CD4-positive, CD25-positive, alpha-beta regulatory T cell (primary cell): Measurements from ENCODE around the gene HLA-G. TPM values are rescaled to one million over a fixed set of nuclear protein-coding genes. Genes with fewer than 3 reads are reported as not detected.
"Not testable (repeated sequence)": the region's sequence is repeated elsewhere in the genome, so short reads cannot be mapped to it uniquely, and the experiment has no call there.

Experiments
- ATAC-seq, 2 donors: fragments of 150-1000 bp; cut with Tn5 transposase; one replicate each; pipeline ENCODE4 v1.10.0; 2021; ENCODE audit warnings: low read depth in 2 of 2, moderate number of reproducible peaks in 2 of 2, moderate library complexity in 1 of 2
- DNase-seq, 3 donors: peaks; one replicate each; pipeline versions ENCODE4 v3.0.0 to v3.0.0-alpha.2; 2012 to 2022; ENCODE audit warnings: mixed read lengths in 1 of 3
- H3K27ac ChIP-seq: one replicate; pipeline ENCODE4 v1.7.0; 2013; ENCODE audit warnings: mild to moderate bottlenecking, low read length; ENCODE audit not compliant: insufficient read depth, poor library complexity, severe bottlenecking
- H3K27me3 ChIP-seq: one replicate; pipeline ENCODE4 v1.7.0; 2013; ENCODE audit warnings: low read length; ENCODE audit not compliant: control insufficient read depth, insufficient read depth
- H3K36me3 ChIP-seq: one replicate; pipeline ENCODE4 v1.7.0; 2013; ENCODE audit warnings: mild to moderate bottlenecking, low read length, moderate library complexity; ENCODE audit not compliant: control insufficient read depth, insufficient read depth
- H3K4me1 ChIP-seq: 2 replicates; pipeline ENCODE4 v1.7.0; 2013; ENCODE audit warnings: mild to moderate bottlenecking, low read length; ENCODE audit not compliant: insufficient read depth, control insufficient read depth, poor library complexity, severe bottlenecking
- H3K4me3 ChIP-seq: one replicate; pipeline ENCODE4 v1.7.0; 2013; ENCODE audit warnings: low read depth, mild to moderate bottlenecking, low read length, moderate library complexity
- H3K9me3 ChIP-seq, 2 experiments: 1 replicate in 1 of 2; 2 replicates in 1 of 2; pipeline ENCODE4 v1.7.0; 2013; ENCODE audit warnings: low read length in 2 of 2, mild to moderate bottlenecking in 1 of 2, moderate library complexity in 1 of 2; ENCODE audit not compliant: control insufficient read depth in 2 of 2
- H3K27ac Mint-ChIP-seq, 3 donors: one replicate each; pipeline ENCODE4 v1.8.0; 2020 to 2022; ENCODE audit warnings: mild to moderate bottlenecking in 3 of 3, mixed read lengths in 3 of 3, moderate library complexity in 2 of 3
- H3K27me3 Mint-ChIP-seq: one replicate; pipeline ENCODE4 v1.8.0; 2022; ENCODE audit warnings: mild to moderate bottlenecking, mixed read lengths
- H3K36me3 Mint-ChIP-seq: one replicate; pipeline ENCODE4 v1.8.0; 2020; ENCODE audit warnings: mixed read lengths
- H3K4me1 Mint-ChIP-seq, 4 donors: one replicate each; pipeline ENCODE4 v1.8.0; 2020 to 2022; ENCODE audit warnings: mixed read lengths in 4 of 4, mild to moderate bottlenecking in 1 of 4
- H3K4me3 Mint-ChIP-seq, 4 donors: one replicate each; pipeline ENCODE4 v1.8.0; 2020 to 2022; ENCODE audit warnings: mild to moderate bottlenecking in 4 of 4, mixed read lengths in 4 of 4, moderate library complexity in 3 of 4
- H3K9me3 Mint-ChIP-seq, 7 donors: one replicate each; pipeline ENCODE4 v1.8.0; 2020 to 2022; ENCODE audit warnings: mixed read lengths in 7 of 7, mild to moderate bottlenecking in 3 of 7, moderate library complexity in 2 of 7
- polyA plus RNA-seq, 4 donors: library from polyadenylated mRNA; unstranded; fragments of 300-500 nt; fragmentation: Illumina TruSeq; gene quantifications; one replicate each; pipeline ENCODE4 v1.2.3, GENCODE V29; 2021
- total RNA-seq: library from RNA; stranded (reverse); gene quantifications from one replicate; pipeline ENCODE4 v1.2.3, GENCODE V29; 2022

Gene HLA-G
- 0.49 TPM for total RNA-seq
- 1 to 10 TPM in 3 of 4 donors, under 1 TPM in 1; 0.39 to 3.2 (median 1.3) TPM for polyA plus RNA-seq

DNA sequence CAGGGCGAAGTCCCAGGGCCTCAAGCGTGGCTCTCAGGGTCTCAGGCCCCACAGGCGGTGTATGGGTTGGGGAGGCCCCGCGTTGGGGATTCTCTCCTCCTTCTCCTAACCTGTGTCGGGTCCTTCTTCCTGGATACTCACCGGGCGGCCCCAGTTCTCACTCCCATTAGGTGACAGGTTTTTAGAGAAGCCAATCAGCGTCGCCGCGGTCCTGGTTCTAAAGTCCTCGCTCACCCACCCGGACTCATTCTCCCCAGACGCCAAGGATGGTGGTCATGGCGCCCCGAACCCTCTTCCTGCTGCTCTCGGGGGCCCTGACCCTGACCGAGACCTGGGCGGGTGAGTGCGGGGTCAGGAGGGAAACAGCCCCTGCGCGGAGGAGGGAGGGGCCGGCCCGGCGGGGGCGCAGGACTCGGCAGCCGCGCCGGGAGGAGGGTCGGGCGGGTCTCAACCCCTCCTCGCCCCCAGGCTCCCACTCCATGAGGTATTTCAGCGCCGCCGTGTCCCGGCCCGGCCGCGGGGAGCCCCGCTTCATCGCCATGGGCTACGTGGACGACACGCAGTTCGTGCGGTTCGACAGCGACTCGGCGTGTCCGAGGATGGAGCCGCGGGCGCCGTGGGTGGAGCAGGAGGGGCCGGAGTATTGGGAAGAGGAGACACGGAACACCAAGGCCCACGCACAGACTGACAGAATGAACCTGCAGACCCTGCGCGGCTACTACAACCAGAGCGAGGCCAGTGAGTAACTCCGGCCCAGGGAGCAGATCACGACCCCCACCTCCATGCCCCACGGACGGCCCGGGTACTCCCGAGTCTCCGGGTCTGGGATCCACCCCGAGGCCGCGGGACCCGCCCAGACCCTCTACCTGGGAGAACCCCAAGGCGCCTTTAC is at the start of gene HLA-G:
HLA-G (plus strand) TSS at position 247 of the 892 bp plus-strand sequence; CDS start at position 267, 20 bp downstream.
- Mint-ChIP-seq H3K9me3 (no peaks in the 10 kb centered on the region), H3K27ac (no peak within 1 kb of the TSS), H3K27me3 (peaks cover 70% of the 10 kb centered on the region), H3K4me3 (peak within 1 kb of the TSS in 2 of 4 donors; percentile 44 to 73), H3K36me3 (peaks cover 4% of the 10 kb centered on the region), H3K4me1 (peaks cover 0 to 15% (median 4%) of the 10 kb centered on the region in 4 donors)
- peaks cover 33% of the 10 kb centered on the region for H3K27me3 ChIP-seq
- no peak within 1 kb of the TSS for H3K27ac ChIP-seq
- H3K36me3 ChIP-seq = no peaks in the 10 kb centered on the region
- peaks cover 12% of the 10 kb centered on the region for H3K4me1 ChIP-seq
- no peak within 1 kb of the TSS for H3K4me3 ChIP-seq
- no peaks in the 10 kb centered on the region for H3K9me3 ChIP-seq
- no peak for DNase-seq
- ATAC-seq = peak in 1 of 2 donors; percentile 6

DNA sequence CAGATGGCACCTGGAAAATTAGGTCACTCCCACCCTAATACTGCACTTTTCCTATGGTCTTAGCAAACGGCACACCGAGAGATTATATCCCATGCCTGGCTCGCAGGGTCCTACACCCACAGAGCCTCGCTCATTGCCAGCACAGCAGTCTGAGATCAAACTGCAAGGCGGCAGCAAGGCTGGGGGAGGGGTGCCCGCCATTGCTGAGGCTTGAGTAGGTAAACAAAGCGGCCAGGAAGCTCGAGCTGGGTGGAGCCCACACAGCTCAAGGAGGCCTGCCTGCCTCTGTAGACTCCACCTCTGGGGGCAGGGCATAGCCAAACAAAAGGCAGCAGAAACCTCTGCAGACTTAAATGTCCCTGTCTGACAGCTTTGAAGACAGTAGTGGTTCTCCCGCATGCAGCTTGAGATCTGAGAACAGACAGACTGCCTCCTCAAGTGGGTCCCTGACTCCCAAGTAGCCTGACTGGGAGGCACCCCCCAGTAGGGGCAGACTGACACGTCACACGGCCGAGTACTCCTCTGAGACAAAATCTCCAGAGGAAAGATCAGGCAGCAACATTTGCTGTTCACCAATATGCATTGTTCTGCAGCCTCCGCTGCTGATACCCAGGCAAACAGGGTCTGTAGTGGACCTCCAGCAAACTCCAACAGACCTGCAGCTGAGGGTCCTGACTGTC is 47.5 kb upstream of the HLA-G start:
- H3K36me3 Mint-ChIP-seq, H3K4me1 Mint-ChIP-seq, H3K4me3 Mint-ChIP-seq, H3K4me3 ChIP-seq, H3K9me3 ChIP-seq, H3K4me1 ChIP-seq, H3K36me3 ChIP-seq, H3K27ac ChIP-seq, DNase-seq, H3K27ac Mint-ChIP-seq, H3K27me3 ChIP-seq, ATAC-seq: not testable (repeated sequence)
- Mint-ChIP-seq H3K9me3 (peaks cover 0 to 12% (median 3%) of the 10 kb centered on the region in 7 donors), H3K27me3 (peaks cover 49% of the 10 kb centered on the region)

DNA sequence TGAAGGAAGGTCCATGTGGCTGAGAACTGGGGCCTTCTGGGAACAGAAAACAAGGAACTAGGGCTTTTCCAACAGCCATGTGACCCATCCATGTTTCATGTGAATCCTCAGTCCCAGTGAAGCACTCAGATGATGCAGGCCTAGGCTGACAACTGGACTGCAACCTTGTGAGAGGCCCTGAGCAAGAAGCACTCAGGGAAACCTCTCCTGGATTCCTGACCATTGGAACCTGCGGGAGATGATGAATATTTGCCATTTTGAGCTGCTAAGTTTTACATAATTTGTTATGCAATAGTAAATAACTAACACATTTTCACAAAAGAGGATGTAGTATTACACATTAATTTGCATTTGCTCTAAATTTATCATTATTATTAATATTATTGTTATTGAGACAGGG is 38.4 kb upstream of the HLA-G start:
- Histone ChIP-seq H3K4me1 (peaks cover 17% of the 10 kb centered on the region), H3K27ac (no peak overlapping the region), H3K27me3 (peaks cover 16% of the 10 kb centered on the region), H3K36me3 (no peaks in the 10 kb centered on the region), H3K4me3 (no peak overlapping the region), H3K9me3 (peaks cover 2 to 15% of the 10 kb centered on the region in 2 experiments)
- no peak for ATAC-seq
- DNase-seq = no peak
- H3K27ac Mint-ChIP-seq = no peak overlapping the region
- H3K27me3 Mint-ChIP-seq = peaks cover 51% of the 10 kb centered on the region
- H3K9me3 Mint-ChIP-seq = peaks cover 0 to 17% (median 10%) of the 10 kb centered on the region in 7 donors
- H3K4me1 Mint-ChIP-seq = peaks cover 10 to 22% (median 13%) of the 10 kb centered on the region in 4 donors
- H3K36me3 Mint-ChIP-seq = peaks cover 8% of the 10 kb centered on the region
- no peak overlapping the region for H3K4me3 Mint-ChIP-seq

DNA sequence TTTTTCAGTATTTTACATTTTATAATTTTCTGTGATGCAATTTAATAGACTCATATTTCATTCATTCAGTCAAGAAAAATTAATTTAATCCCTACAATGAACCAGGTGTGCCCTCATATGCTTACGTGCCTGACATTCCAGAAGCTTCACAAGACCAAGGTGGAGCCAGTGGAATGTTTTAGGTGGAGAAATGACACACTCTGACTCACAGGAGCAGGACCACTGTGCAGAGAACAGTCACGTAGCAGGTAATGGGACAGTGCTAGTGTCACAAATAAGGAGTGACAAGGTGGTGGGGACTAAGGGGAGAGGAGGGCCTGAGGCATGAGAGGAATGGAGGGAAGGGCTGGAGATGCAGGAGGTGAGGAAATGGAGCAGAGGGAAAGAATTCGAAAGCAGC is 37.0 kb upstream of the HLA-G start:
- H3K9me3 ChIP-seq = peaks cover 2 to 15% of the 10 kb centered on the region in 2 experiments
- Mint-ChIP-seq H3K4me1 (peaks cover 10 to 22% (median 13%) of the 10 kb centered on the region in 4 donors), H3K9me3 (peaks cover 0 to 13% (median 8%) of the 10 kb centered on the region in 7 donors), H3K27me3 (peaks cover 49% of the 10 kb centered on the region), H3K4me3 (peak overlapping the region; percentile 53 to 91 (median 72)), H3K27ac (no peak overlapping the region), H3K36me3 (peaks cover 8% of the 10 kb centered on the region)
- peaks cover 25% of the 10 kb centered on the region for H3K27me3 ChIP-seq
- DNase-seq = no peak
- H3K36me3 ChIP-seq = no peaks in the 10 kb centered on the region
- no peak overlapping the region for H3K4me3 ChIP-seq
- no peak for ATAC-seq
- no peak overlapping the region for H3K27ac ChIP-seq
- H3K4me1 ChIP-seq = peaks cover 17% of the 10 kb centered on the region

DNA sequence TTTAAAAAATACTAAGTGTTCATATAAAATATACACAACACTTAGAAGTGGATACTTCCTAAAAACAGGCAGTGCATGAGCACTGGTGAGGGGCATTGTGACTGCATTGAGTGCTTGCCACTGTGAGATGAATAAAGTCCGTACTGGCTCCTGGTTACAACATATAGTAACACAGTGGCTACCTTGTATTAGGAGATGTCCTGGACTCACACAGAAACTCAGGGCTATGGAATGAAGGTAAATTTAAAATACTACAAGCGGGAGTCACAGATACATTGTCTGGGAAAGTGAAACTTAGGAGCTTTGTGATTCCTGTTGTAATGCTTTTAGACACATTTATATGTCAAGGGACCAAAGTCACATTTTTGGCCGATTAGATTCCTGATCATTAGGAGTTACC is 36.5 kb upstream of the HLA-G start:
- Histone ChIP-seq H3K27me3 (peaks cover 25% of the 10 kb centered on the region), H3K36me3 (no peaks in the 10 kb centered on the region), H3K4me3 (no peak overlapping the region), H3K4me1 (peaks cover 17% of the 10 kb centered on the region), H3K9me3 (peaks cover 2 to 15% of the 10 kb centered on the region in 2 experiments), H3K27ac (no peak overlapping the region)
- H3K36me3 Mint-ChIP-seq = peaks cover 8% of the 10 kb centered on the region
- peak overlapping the region; percentile 81 to 92 (median 91) for H3K4me3 Mint-ChIP-seq
- DNase-seq = no peak
- peaks cover 0 to 11% (median 8%) of the 10 kb centered on the region in 7 donors for H3K9me3 Mint-ChIP-seq
- H3K27me3 Mint-ChIP-seq = peaks cover 49% of the 10 kb centered on the region
- ATAC-seq = no peak
- H3K27ac Mint-ChIP-seq = no peak overlapping the region
- peaks cover 10 to 22% (median 13%) of the 10 kb centered on the region in 4 donors for H3K4me1 Mint-ChIP-seq

DNA sequence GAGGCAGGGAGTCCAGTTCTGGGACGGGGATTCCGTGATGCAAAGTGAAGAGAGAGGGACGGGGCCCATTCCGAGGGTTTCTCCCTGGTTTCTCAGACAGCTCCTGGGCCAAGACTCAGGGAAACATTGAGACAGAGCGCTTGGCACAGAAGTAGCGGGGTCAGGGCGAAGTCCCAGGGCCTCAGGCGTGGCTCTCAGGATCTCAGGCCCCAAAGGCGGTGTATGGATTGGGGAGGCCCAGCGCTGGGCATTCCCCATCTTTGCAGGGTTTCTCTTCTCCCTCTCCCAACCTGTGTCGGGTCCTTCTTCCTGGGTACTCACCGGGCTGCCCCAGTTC is 35.9 kb upstream of the HLA-G start:
- Histone ChIP-seq H3K4me3 (no peak overlapping the region), H3K27ac (no peak overlapping the region), H3K9me3 (peaks cover 2 to 15% of the 10 kb centered on the region in 2 experiments), H3K27me3 (peaks cover 25% of the 10 kb centered on the region), H3K36me3 (no peaks in the 10 kb centered on the region), H3K4me1 (peaks cover 17% of the 10 kb centered on the region)
- H3K27me3 Mint-ChIP-seq = peaks cover 51% of the 10 kb centered on the region
- peaks cover 0 to 11% (median 8%) of the 10 kb centered on the region in 7 donors for H3K9me3 Mint-ChIP-seq
- H3K36me3 Mint-ChIP-seq = peaks cover 8% of the 10 kb centered on the region
- peak overlapping the region; percentile 81 to 92 (median 91) for H3K4me3 Mint-ChIP-seq
- ATAC-seq = no peak
- peaks cover 10 to 22% (median 13%) of the 10 kb centered on the region in 4 donors for H3K4me1 Mint-ChIP-seq
- no peak for DNase-seq
- H3K27ac Mint-ChIP-seq = peak overlapping the region in 2 of 3 donors; percentile 47 to 53

GRCh38 chr6:29792123-29793035 is 35.2 kb upstream of the HLA-G start:
- Mint-ChIP-seq H3K9me3 (peaks cover 0 to 11% (median 8%) of the 10 kb centered on the region in 7 donors), H3K36me3 (peaks cover 8% of the 10 kb centered on the region), H3K27ac (peak overlapping the region; percentile 53 to 68 (median 62)), H3K4me3 (peak overlapping the region; percentile 52 to 91 (median 90)), H3K4me1 (peaks cover 7 to 22% (median 11%) of the 10 kb centered on the region in 4 donors), H3K27me3 (peaks cover 45% of the 10 kb centered on the region)
- H3K27me3 ChIP-seq = peaks cover 29% of the 10 kb centered on the region
- H3K36me3 ChIP-seq = no peaks in the 10 kb centered on the region
- DNase-seq (peak; percentile 64 to 80 (median 65)), ATAC-seq (peak; percentile 80 to 93)
- H3K27ac ChIP-seq = peak overlapping the region; percentile 72
- peaks cover 17% of the 10 kb centered on the region for H3K4me1 ChIP-seq
- H3K4me3 ChIP-seq = peak overlapping the region; percentile 57
- peaks cover 2 to 15% of the 10 kb centered on the region in 2 experiments for H3K9me3 ChIP-seq
